Mammary epithelial cell (primary cell): ENCODE data around the gene SDK1.

Source experiments
- EZH2 ChIP-seq: IDR thresholded peaks from 2 replicates; pipeline ENCODE4 v1.6.1; 2012; ENCODE audit warnings: low read length, inconsistent platforms, borderline replicate concordance
- TF ChIP-seq, protein P1 (sequence below), 2 donors: IDR thresholded peaks in 1 of 2; conservative IDR thresholded peaks in 1 of 2; 2 replicates each; pipeline ENCODE4 v1.5.1; 2011 to 2012; ENCODE audit warnings: inconsistent platforms in 2 of 2, low read length in 2 of 2, mild to moderate bottlenecking in 2 of 2, control low read depth in 1 of 2, low read depth in 1 of 2; ENCODE audit not compliant: insufficient read depth in 1 of 2; ENCODE audit errors: extremely low read depth in 1 of 2

DNA sequence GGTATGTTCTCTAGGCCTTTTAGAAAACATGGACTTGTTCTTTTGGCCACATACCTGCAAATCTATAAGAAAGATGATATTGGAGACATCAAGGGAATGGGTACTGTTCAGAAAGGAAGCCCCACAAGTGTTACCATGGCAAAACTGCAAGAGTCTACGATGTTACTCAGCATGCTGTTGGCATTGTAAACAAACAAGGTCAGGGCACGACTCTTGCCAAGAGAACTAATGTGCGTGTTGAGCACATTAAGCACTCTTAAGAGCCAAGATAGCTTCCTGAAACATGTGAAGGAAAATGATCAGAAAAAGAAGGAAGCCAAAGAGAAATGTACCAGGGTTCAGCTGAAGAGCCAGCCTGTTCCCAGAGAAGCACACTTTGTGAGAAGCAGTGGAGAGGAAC is 37.1 kb downstream of the SDK1 start:
- TF ChIP-seq, protein P1, sequence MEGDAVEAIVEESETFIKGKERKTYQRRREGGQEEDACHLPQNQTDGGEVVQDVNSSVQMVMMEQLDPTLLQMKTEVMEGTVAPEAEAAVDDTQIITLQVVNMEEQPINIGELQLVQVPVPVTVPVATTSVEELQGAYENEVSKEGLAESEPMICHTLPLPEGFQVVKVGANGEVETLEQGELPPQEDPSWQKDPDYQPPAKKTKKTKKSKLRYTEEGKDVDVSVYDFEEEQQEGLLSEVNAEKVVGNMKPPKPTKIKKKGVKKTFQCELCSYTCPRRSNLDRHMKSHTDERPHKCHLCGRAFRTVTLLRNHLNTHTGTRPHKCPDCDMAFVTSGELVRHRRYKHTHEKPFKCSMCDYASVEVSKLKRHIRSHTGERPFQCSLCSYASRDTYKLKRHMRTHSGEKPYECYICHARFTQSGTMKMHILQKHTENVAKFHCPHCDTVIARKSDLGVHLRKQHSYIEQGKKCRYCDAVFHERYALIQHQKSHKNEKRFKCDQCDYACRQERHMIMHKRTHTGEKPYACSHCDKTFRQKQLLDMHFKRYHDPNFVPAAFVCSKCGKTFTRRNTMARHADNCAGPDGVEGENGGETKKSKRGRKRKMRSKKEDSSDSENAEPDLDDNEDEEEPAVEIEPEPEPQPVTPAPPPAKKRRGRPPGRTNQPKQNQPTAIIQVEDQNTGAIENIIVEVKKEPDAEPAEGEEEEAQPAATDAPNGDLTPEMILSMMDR (conservative IDR thresholded peaks at IDR 0.05 in 1 of 2, IDR thresholded peaks at IDR 0.05 in 1 of 2; ENCODE audit: extremely low read depth in 1 of 2, insufficient read depth in 1 of 2, low read depth in 1 of 2, low read length in 2 of 2), result no peak
- no peak for TF ChIP-seq EZH2
